Measurements from ENCODE around the gene GBP4. TPM values are rescaled to one million over a fixed set of nuclear protein-coding genes. Genes with fewer than 3 reads are reported as not detected.

Gene GBP4
- total RNA-seq, 1 donor, result 46.3 TPM

DNA sequence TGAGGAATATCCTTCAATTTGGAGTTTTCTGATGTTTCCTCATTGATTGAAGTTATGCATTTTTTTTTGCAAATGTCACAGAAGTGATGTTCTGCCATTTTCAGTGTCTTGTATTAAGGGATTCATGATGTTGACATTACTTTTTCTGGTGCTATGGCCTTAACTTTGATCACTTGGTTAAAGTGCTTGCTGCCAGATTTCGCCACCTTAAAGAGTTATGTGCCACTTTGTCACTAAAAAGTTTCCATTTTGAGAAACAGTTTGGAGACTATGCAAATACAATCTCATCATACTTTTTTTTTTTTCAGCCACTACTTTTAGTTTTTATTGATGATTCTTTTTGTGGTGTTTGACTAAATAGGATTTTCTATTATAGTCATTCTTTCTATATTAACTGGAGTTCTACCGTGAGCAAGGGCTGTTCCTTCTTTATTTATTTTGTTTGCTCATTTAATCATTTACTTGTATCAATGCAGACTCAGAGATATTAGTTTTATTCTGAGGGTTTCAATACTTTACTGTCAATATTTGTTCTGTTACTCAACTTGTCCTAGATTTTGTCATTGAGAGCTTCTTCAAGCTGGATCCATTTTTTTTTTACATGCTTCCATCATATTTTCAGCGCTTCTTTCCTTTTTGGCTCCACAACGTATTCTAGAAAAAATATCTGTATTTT is 26.1 kb downstream of the GBP4 start:
- no peak for DNase-seq (ENCODE audit: low read depth in 2 of 3, low spot score in 2 of 3)

DNA sequence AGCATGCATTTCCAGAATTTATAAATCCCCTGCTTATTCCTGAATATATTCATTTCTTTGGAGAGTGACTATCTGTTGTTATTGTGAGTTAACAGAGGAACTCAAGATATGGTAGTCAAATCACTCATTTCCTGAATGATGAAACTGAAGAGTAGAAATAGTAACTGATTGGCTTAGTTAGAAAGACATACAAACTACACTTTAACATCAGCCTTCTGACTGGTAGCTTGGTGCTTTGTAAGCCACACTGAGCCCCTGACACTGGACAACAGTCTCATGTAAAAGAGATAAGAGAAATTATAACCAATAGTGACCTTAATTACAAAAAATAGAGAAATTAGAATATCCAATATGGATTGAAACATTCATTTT is 27.7 kb downstream of the GBP4 start:
- DNase-seq (ENCODE audit: low read depth in 2 of 3, low spot score in 2 of 3), result no peak

DNA sequence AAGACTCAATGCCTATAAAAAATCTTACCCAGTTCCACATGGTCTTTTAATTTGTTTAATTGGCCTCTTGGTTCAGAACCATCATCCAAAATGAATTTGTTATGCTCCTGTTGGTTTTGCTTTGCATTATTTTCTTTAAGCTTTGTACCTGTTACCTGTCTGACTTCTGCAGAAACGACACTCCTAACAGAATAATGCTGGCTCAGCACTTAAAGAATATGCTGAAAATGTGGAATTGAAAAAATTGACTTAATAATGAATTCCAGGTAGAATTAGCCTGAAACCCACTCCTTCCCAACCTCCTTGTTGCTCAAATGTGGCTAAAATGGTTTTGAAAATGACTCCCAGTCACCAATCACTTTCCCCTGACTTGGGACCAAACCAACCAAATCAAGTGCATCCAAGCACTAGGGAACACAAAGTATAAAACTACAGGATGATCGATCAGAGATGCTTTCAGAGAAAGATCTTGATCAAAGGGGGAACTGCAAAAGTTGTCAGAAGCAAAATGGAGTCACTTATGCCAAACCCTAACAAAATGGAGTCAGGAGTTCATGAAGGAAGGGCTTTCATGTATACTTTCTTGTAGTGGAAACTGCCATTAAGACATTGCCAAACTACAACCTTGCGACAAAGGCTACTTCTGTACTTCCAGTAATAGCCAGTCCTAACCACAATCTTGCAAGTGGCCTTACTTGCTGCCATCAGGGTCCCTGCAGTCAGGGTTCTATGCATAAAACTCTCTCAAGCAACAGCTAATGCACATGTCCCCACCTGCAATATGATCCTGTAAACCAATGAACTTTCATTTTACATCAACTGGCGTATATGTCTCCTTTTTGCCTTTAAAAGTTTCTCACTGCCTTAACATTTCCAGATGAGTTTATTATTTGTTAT is 28.3 kb downstream of the GBP4 start:
- no peak for DNase-seq (ENCODE audit: low read depth in 2 of 3, low spot score in 2 of 3)

DNA sequence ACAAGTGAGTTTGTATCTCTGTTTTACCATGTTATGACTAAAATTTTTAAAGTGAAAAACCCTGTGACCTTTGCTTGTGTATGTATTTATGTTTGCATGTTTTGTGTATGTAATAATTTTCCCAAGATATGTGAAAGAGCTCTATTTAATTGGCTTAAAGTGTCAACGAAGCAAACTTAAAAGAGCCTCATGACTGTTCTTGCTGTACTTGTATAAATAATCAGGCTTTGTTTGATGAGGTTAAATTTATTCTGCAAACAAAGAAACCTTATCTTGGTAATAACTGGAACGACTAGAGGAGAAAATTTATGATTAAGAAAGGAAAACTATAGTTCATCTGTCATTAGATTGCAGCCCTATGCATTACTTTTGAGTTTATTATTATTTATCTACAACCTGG is 29.6 kb downstream of the GBP4 start:
- DNase-seq (ENCODE audit: low read depth in 2 of 3, low spot score in 2 of 3), result no peak

DNA sequence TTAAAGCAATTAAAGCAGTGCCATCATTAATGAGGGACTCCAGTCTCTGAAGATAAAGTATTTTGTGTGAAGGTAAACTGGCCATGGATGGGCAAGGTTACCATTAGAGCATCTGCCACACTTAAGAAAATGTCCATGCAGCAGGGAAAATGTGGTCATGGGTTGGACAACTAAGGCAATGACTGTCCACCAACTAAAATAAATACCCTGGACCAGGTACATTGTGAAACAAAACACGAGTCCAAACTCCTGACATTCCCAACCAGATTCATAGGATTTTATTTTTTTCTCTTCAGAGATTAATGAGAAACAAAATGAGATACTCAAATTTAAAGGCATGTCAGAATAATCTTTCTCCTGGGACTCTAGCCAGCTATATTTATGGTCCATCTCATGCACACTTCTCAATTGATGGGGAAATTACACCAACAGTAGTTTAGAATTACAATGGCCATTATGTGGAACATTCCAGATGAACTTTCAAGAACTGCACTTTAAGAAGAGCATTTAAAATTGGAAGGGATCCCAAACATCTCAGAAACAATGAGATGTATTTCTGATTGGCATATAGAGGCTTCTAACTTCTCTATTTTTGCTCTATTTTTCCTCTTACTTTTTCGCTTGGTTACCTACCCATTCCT is 31.0 kb downstream of the GBP4 start:
- no peak for DNase-seq (ENCODE audit: low read depth in 2 of 3, low spot score in 2 of 3)

DNA sequence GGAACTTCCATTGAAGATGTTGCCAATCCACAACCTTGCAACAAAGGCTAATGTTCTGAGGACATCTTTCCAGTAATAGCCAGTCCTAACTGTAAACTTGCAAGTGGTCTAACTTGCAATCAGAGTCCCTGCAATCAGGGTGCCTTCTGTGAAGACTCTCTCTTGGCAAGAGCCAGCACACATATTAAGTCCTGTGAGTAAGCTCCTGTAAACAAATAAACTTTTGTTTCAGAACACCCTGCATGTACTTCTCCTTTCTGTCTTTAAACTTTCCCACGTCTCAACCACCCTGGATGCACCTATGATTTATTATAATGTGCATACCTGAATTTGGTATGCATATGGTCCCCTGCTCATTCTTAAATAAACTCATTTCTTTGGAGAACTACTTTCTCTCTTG is 32.0 kb downstream of the GBP4 start:
- DNase-seq (ENCODE audit: low read depth in 2 of 3, low spot score in 2 of 3), result no peak

DNA sequence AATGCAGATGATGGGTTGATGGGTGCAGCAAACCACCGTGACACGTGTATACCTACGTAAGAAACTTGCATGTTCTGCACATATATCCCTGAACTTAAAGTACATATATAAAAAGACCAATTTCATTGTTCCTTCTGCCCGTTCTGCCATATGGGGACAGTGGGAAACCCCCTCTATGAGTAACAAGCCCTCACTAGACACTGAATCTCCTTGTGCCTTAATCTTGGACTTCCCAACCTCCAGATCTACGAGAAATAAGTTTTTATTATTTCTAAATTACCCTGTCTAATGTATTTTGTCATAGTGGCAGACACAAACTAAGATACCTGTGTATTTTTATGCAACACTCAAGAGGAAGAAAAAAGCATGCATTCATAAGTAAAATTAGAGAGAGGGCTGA is 32.9 kb downstream of the GBP4 start:
- no peak for DNase-seq (ENCODE audit: low read depth in 2 of 3, low spot score in 2 of 3)

DNA sequence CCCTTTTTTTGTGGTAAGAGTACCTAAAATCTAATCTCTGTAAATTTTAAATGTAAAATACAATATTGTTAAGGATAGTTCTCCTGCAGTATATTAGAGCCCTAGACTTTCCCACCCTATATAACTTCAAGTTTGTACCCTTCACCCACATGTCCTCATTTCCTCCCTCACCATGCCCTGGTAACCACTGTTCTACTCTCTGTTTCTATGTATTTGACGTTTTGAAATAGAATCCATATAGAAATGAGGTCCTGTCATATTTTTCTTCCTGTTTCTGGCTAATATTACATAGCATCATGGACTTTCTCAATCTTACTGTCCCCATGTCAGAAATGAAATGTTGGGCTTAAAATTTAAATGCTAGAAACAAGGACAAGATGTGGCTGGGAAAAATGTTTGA is 47.7 kb downstream of the GBP4 start:
- DNase-seq (ENCODE audit: low read depth in 2 of 3, low spot score in 2 of 3), result no peak

DNA sequence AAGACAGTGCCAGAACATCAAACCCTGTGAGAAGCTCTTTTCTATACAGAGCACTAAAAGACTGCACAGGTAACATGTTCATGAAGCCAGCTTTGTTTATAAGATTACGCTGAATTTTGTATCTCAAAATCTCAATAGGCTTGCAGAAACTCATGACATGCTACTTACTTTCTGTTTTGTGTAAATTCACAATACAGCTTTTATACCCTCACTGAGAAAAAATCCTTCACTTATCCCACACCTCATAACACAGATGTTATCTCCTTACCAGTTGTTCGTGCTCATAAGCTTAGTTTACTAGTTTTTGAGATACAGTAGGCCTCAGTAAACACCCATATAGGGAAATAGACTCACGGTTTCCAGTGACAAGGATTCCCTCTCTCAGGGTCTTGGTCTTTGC is 48.8 kb downstream of the GBP4 start:
- DNase-seq (ENCODE audit: low read depth in 2 of 3, low spot score in 2 of 3), result no peak

DNA sequence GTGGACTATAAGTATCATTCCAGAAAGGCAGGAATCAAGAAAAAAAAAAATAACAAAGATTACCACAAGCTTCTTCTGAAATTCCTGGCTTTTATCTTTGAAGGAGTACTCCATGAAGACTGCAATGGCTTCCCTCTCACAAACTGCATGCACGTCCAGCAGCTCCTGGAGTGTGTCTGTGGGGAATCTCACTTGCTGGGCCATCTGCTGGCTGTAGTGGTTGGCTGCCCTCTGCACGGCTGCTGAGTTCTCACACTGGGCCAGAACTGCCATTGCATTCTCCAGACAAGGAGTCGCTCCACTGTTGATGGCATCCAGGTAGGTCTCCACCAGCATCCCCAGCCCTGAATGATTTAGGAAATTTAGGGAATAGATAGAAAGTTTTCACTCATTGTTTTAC is 49.5 kb downstream of the GBP4 start:
- DNase-seq (ENCODE audit: low read depth in 2 of 3, low spot score in 2 of 3), result no peak

DNA sequence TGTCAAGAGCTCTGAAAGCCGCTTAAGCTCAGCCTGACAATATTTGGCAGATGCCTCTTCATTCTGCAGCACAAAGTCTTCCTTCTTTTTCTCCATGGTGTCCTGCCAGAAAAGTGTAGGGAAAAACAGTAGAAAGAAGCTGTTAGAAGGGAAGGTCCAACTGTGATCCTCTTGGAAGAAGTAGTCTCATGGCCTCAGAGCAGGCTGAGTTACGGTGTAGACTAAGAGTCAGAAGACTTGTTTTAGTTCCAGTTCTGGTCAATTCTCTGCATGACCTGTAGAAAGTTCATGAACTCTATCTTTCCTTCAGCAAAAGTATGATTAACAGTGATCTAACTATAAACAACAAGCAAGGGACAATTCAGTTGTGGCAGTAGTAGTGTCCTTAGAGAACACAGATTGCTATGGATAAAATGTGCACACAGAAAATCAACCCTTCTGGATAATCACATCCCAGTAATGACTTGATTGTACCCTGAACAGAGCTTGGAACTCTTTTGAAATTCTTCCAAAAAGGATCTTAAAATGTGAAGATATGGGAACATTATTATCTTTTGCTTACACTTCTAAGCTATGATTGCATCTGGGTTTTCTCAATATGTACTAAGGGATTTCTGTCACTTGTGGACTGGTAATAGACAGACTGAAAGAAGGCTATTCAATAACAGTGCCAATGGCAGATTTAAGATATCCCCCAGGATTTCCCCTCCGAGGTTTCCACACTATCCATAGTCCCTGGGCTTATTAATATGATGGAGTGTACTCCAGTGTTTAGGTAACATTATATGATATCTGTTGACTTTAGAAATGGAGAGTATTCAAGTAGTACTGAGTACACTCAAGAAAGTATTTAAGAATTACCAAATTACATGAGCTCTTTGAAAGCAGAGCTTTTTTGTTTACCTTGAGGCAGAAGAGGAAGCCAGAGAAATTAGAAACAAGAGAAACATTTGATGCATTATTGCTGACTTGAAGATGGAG is 50.8 kb downstream of the GBP4 start:
- no peak for DNase-seq (ENCODE audit: low read depth in 2 of 3, low spot score in 2 of 3)

DNA sequence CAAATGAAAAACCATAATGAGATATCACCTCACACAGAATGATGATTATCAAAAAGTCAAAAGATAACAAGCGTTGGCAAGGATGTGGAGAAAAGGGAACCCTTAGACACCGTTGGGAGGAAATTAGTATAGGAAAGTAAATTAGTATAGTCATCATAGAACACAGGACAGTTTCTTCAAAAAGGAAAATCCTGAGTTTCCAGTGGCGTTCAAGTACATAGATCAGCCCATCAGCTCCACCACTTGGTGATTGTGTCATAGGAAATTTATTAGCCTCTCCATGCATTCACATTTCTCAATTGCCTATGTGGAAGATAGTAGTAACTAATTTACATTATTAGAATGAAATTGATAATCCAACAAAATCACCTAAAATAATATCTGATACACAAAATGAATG is 52.0 kb downstream of the GBP4 start:
- no peak for DNase-seq (ENCODE audit: low read depth in 2 of 3, low spot score in 2 of 3)

DNA sequence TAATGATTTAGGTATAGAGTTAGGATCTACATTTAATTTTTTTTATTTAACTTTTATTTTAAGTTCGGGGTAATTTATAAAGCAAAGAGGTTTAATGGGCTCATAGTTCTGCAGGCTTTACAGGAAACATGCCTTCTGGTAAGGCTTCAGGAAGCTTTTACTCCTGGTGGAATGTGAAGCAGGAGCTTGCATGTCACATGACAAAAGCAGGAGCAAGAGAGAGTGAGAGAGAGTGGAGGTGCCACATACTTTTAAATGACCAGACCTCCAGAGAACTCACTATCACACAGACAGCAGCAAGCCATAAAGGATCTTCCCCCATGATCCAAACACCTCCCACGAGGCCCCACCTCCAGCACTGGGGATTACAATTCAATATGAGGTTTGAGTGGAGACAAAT is 55.3 kb downstream of the GBP4 start:
- DNase-seq (ENCODE audit: low read depth in 2 of 3, low spot score in 2 of 3), result no peak

DNA sequence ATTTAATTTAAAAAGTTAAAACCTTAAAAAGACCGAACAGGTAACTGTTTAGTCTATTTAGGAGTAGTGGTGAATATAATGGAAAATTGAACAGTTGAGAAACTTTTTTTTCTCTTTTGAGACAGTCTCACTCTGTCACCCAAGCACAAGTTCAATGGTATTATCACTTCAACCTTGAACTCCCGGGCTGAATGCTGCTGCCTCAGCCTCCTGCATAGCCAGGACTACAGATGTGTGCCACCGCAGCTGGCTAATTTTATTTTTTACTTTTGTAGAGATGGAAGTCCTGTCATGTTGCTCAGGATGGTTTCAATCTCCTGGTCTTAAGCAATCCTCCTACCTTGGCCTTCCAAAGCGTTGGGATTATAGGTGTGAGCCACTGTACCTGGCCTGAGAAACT is 56.6 kb downstream of the GBP4 start:
- DNase-seq (ENCODE audit: low read depth in 2 of 3, low spot score in 2 of 3), result no peak

DNA sequence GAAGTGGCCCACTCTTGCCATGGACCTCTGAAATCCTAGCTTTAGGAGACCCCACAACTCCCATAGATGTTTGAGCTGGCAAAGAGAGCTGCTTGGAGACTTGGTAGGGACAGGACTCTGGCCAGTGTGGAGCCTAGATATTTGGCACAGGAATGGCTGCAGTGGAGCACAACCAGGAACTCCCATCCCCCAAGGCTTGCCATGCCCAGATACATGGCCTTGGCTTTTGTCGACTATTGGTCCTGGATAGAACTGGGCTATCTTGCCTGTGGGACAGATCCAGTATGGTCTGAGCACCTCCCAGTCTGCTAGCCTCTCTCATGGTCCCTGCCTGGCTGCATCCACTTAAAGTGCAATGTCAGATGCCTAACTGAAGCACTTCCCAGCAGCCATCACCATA is 65.0 kb downstream of the GBP4 start:
- DNase-seq (ENCODE audit: low read depth in 2 of 3, low spot score in 2 of 3), result no peak

Other genes starting within 250 kb of the GBP4 start
- 11.3 TPM for gene KYAT3, start 206.3 kb downstream of the GBP4 start, total RNA-seq
- gene RBMXL1, start 206.3 kb downstream of the GBP4 start, total RNA-seq, result 8.6 TPM
- gene GBP3, start 176.1 kb downstream of the GBP4 start, total RNA-seq, result 21.8 TPM
- gene GBP1, start 133.7 kb downstream of the GBP4 start, total RNA-seq, result 15.9 TPM
- 88.9 TPM for gene GBP2, start 72.8 kb downstream of the GBP4 start, total RNA-seq
- gene GBP7, start 22.9 kb downstream of the GBP4 start, total RNA-seq, result not detected
- gene GBP5, start 73.9 kb upstream of the GBP4 start, total RNA-seq, result 26.4 TPM
- under 0.01 TPM for gene GBP6, start 165.1 kb upstream of the GBP4 start, total RNA-seq